ENCODE results near the gene POLR1C.

POLR1C gene

DNA sequence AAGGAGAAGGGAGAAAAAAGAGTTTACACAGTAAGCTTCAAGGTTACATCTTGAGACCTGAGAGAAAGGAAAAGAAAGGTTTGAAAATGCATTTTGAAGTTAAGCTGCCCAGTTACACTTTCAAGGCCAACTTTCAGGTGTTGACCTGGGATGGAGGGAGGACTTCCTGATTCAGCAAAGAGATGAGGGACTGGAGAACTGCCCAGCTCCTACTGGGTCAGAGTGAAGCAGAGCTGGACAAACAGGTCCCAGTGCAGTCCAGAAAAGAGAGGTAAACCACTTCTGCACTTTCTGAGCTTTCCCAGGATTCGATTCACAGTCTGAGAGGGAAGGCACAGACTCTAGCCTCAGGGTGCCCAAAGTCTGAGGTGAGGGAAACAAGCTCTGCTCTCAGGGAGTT is 45.5 kb upstream of the POLR1C start:
- no peak overlapping the region for H3K4me3 ChIP-seq (ENCODE audit: low read depth, low read length)
- TF ChIP-seq, protein P1, sequence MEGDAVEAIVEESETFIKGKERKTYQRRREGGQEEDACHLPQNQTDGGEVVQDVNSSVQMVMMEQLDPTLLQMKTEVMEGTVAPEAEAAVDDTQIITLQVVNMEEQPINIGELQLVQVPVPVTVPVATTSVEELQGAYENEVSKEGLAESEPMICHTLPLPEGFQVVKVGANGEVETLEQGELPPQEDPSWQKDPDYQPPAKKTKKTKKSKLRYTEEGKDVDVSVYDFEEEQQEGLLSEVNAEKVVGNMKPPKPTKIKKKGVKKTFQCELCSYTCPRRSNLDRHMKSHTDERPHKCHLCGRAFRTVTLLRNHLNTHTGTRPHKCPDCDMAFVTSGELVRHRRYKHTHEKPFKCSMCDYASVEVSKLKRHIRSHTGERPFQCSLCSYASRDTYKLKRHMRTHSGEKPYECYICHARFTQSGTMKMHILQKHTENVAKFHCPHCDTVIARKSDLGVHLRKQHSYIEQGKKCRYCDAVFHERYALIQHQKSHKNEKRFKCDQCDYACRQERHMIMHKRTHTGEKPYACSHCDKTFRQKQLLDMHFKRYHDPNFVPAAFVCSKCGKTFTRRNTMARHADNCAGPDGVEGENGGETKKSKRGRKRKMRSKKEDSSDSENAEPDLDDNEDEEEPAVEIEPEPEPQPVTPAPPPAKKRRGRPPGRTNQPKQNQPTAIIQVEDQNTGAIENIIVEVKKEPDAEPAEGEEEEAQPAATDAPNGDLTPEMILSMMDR (IDR thresholded peaks at IDR 0.05; ENCODE audit: low read depth, low read length, missing control alignments) = no peak
- in situ Hi-C loops (cut with HindIII; ENCODE audit: low sequenced_read_pairs) = no loop called here
- no peak for DNase-seq (ENCODE audit: low read depth)

DNA sequence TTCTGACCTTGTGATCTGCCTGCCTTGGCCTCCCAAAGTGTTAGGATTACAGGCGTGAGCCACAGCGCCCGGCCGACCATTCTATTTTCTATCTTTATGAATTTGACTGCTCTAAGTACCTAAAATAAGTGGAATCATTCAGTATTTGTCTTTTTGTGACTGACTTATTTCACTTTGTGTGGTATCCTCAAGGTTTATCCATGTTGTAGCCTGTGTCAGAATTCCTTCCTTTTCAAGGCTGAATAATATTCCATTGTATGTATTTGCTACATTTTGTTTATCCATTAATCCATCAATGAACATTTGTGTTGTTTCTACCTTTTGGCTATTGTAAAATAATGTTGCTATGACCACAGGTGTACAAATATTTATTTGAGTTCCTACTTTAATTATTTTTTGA is 44.4 kb upstream of the POLR1C start:
- in situ Hi-C loops (cut with HindIII; ENCODE audit: low sequenced_read_pairs) = no loop called here
- no peak overlapping the region for H3K4me3 ChIP-seq (ENCODE audit: low read depth, low read length)
- TF ChIP-seq, protein P1 (IDR thresholded peaks at IDR 0.05; ENCODE audit: low read depth, low read length, missing control alignments) = no peak
- DNase-seq (ENCODE audit: low read depth) = no peak

DNA sequence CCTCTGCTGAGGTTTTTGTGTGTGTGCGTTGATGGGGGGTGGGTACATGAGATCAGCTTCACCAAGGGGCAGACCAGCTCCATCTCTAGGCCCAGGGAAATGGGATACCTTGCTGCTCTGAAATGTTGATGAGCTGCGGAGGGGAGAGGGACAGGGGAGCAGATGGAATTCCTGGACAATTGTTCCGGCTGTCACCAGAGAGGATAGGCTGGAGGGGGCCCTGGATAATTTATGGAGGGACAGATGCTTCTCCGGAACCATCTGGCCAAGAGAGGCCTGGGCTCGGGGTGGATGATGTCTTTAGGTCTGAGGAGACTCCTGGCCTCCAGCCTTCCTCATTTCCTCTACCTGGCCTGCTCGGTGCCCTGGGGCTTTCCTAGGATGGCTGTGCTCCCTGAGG is 41.4 kb upstream of the POLR1C start:
- in situ Hi-C loops (cut with HindIII; ENCODE audit: low sequenced_read_pairs) = no loop called here
- no peak for DNase-seq (ENCODE audit: low read depth)
- TF ChIP-seq, protein P1 (IDR thresholded peaks at IDR 0.05; ENCODE audit: low read depth, low read length, missing control alignments) = no peak
- no peak overlapping the region for H3K4me3 ChIP-seq (ENCODE audit: low read depth, low read length)

DNA sequence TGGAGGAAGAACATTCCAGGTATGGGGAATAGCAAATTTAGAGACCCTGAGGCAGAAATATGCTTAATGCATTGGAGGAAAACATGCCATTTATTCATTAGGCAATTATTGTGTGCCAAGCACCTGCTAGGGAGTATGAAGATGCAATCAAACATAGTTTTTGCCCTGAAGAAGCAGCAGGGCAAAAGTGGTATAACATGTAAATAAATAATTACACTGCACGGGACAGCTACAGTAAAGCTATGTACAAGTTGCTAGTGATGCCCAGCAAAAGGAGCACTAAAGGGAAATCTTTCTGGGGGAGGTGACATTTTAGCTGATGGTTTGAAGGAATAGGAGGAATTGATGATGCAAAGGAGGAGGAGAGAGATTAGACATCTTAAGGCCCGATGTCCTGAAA is 40.1 kb upstream of the POLR1C start:
- TF ChIP-seq, protein P1 (IDR thresholded peaks at IDR 0.05; ENCODE audit: low read depth, low read length, missing control alignments) = no peak
- H3K4me3 ChIP-seq (ENCODE audit: low read depth, low read length) = peak overlapping the region; percentile 68
- in situ Hi-C loops (cut with HindIII; ENCODE audit: low sequenced_read_pairs) = no loop called here
- DNase-seq (ENCODE audit: low read depth) = no peak

DNA sequence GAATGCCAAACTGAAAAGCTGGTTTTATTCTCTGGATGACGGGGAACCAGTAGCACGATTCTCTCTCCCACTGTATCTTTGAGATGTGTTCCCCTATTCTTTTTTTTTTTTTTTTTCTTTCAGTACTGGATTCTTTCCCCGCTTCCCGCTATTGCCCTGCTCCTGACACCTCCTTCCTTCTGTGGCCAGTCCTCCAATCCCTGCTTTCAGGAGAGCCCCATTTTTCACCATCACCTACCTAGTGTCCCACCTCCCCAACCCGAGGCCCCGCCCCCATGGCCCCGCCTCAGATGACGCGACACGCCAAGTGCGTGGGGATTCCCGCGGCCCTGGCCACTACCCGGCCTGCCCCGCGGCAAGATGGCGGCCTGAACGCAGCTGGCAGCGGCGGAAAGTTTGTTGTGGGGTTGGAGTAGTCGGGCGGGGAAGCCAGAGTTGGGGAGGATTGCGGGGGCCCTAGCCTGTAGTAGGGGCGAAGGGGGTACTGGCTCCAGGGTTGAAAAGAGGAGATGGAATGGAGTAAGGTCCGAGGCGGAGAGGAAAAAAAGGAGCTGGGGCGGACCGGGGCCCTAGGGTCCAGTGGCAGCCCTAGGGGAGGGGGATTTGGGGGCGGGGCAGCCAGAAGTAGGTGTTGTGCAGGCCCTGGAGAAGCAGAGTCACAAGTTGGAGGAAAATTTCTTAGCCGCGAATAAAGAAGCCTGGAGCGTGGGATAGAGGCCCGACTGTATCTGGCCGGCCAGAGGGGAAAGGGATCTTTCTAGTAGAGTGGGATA is 39.5 kb upstream of the POLR1C start, which contains the start of gene TJAP1:
Gene TJAP1, plus strand, starts transcription at position 336 of the 773 bp plus-strand sequence. CDS start 21,432 bp downstream, outside the sequence.
- DNase-seq (ENCODE audit: low read depth) = peak; percentile 68
- H3K4me3 ChIP-seq (ENCODE audit: low read depth, low read length) = peak within 1 kb of the TSS; percentile 68
- TF ChIP-seq, protein P1 (IDR thresholded peaks at IDR 0.05; ENCODE audit: low read depth, low read length, missing control alignments) = no peak
- in situ Hi-C loops (cut with HindIII; ENCODE audit: low sequenced_read_pairs) = no loop called here

DNA sequence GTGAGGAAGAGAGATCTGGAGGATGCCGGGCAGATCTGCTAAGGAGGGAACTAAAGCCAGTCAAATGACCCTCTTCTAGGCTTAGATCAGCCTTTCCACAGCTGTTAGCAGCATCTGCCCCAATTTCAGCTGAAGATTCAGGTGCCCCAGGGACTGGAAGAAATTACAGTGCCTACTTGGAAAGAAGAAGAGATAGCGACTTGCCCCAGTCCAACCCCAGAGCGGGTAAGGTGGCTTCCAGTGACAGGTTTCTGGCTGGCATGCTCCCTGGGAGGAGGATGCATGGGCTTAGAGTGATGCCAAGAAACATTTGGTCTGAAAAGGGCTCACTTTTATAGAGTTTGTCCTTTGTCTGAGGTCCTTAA is 38.9 kb upstream of the POLR1C start:
- in situ Hi-C loops (cut with HindIII; ENCODE audit: low sequenced_read_pairs) = no loop called here
- DNase-seq (ENCODE audit: low read depth) = no peak
- TF ChIP-seq, protein P1 (IDR thresholded peaks at IDR 0.05; ENCODE audit: low read depth, low read length, missing control alignments) = no peak
- peak overlapping the region; percentile 68 for H3K4me3 ChIP-seq (ENCODE audit: low read depth, low read length)
